Osteocyte (in vitro differentiated cells): Measurements from ENCODE around the gene DMXL1. TPM values are rescaled to one million over a fixed set of nuclear protein-coding genes. Genes with fewer than 3 reads are reported as not detected.

Experiments used
- DNase-seq: peaks from one replicate; pipeline ENCODE4 v3.0.0; 2021; ENCODE audit warnings: mixed read lengths; ENCODE audit not compliant: unreplicated experiment; ENCODE audit errors: extremely low spot score
- H3K27ac Mint-ChIP-seq: one replicate; pipeline ENCODE4 v1.8.0; 2021; ENCODE audit warnings: mild to moderate bottlenecking, mixed read lengths; ENCODE audit not compliant: unreplicated experiment
- H3K27me3 Mint-ChIP-seq: one replicate; pipeline ENCODE4 v1.8.0; 2021; ENCODE audit warnings: mixed read lengths; ENCODE audit not compliant: unreplicated experiment
- H3K36me3 Mint-ChIP-seq: one replicate; pipeline ENCODE4 v1.8.0; 2021; ENCODE audit warnings: mixed read lengths; ENCODE audit not compliant: unreplicated experiment
- H3K4me1 Mint-ChIP-seq: one replicate; pipeline ENCODE4 v1.8.0; 2021; ENCODE audit warnings: mixed read lengths; ENCODE audit not compliant: unreplicated experiment
- H3K4me3 Mint-ChIP-seq: one replicate; pipeline ENCODE4 v1.8.0; 2021; ENCODE audit warnings: mild to moderate bottlenecking, moderate library complexity, mixed read lengths; ENCODE audit not compliant: unreplicated experiment
- H3K9me3 Mint-ChIP-seq: one replicate; pipeline ENCODE4 v1.8.0; 2021; ENCODE audit warnings: mixed read lengths; ENCODE audit not compliant: unreplicated experiment
- CTCF ChIP-seq: fragments of 200-600 bp; sonication (generic); IDR thresholded peaks from 2 replicates; pipeline ENCODE4 v1.5.0; 2021; ENCODE audit warnings: antibody characterized with exemption, mild to moderate bottlenecking, moderate library complexity
- total RNA-seq: library from RNA; stranded (reverse); gene quantifications from 2 replicates; pipeline ENCODE4 v1.2.1, GENCODE V29; 2021

Gene DMXL1
- total RNA-seq, 1 donor from 2014 or later: 38.2 TPM

GRCh38 chr5:119171686-119172085, 100.8 kb downstream of the DMXL1 start:
- no peak for TF ChIP-seq CTCF
- no peak for DNase-seq
- no peaks in the 10 kb centered on the region for H3K27me3 Mint-ChIP-seq
- H3K27ac Mint-ChIP-seq: no peak overlapping the region
- H3K4me1 Mint-ChIP-seq: no peaks in the 10 kb centered on the region
- H3K9me3 Mint-ChIP-seq: no peaks in the 10 kb centered on the region
- no peak overlapping the region for H3K4me3 Mint-ChIP-seq
- peaks cover 25% of the 10 kb centered on the region for H3K36me3 Mint-ChIP-seq

- no peak for TF ChIP-seq CTCF
- H3K4me3 Mint-ChIP-seq: no peak overlapping the region
- no peaks in the 10 kb centered on the region for H3K27me3 Mint-ChIP-seq
- H3K27ac Mint-ChIP-seq: no peak overlapping the region
- no peaks in the 10 kb centered on the region for H3K9me3 Mint-ChIP-seq
- H3K36me3 Mint-ChIP-seq: peaks cover 26% of the 10 kb centered on the region
- H3K4me1 Mint-ChIP-seq: no peaks in the 10 kb centered on the region
- DNase-seq: no peak
These were observed 103.8 kb downstream of the DMXL1 start for GRCh38 chr5:119174578-119175163.

GRCh38 chr5:119176785-119177184, 105.9 kb downstream of the DMXL1 start:
- Mint-ChIP-seq H3K27ac (no peak overlapping the region), H3K9me3 (no peaks in the 10 kb centered on the region)

GRCh38 chr5:119177226-119177625, 106.3 kb downstream of the DMXL1 start:
- peaks cover 19% of the 10 kb centered on the region for H3K36me3 Mint-ChIP-seq
- no peaks in the 10 kb centered on the region for H3K9me3 Mint-ChIP-seq
- H3K4me3 Mint-ChIP-seq: no peak overlapping the region
- no peak for DNase-seq
- H3K27ac Mint-ChIP-seq: no peak overlapping the region
- no peaks in the 10 kb centered on the region for H3K4me1 Mint-ChIP-seq
- TF ChIP-seq CTCF: no peak
- no peaks in the 10 kb centered on the region for H3K27me3 Mint-ChIP-seq

More at GRCh38 chr5:119176785-119177184, 105.9 kb downstream of the DMXL1 start:
- Mint-ChIP-seq H3K36me3 (peaks cover 21% of the 10 kb centered on the region), H3K27me3 (no peaks in the 10 kb centered on the region), H3K4me3 (no peak overlapping the region), H3K4me1 (no peaks in the 10 kb centered on the region)
- no peak for TF ChIP-seq CTCF
- DNase-seq: no peak

- H3K27ac Mint-ChIP-seq: no peak overlapping the region
- H3K36me3 Mint-ChIP-seq: peaks cover 16% of the 10 kb centered on the region
- H3K4me1 Mint-ChIP-seq: no peaks in the 10 kb centered on the region
- no peaks in the 10 kb centered on the region for H3K9me3 Mint-ChIP-seq
- H3K4me3 Mint-ChIP-seq: no peak overlapping the region
- no peaks in the 10 kb centered on the region for H3K27me3 Mint-ChIP-seq
- no peak for DNase-seq
- no peak for TF ChIP-seq CTCF
These were observed 107.5 kb downstream of the DMXL1 start for GRCh38 chr5:119178435-119178834.
